ENCODE measurements around the gene PRR12.

GRCh38 chr19:49552749-49553148 is 38.2 kb upstream of the PRR12 start:
- TF ChIP-seq EP300 (IDR thresholded peaks at IDR 0.05): no peak
- no peak for TF ChIP-seq POLR2A (IDR thresholded peaks at IDR 0.05)

Data from tibial nerve (tissue), 3 donors.